ENCODE results near the gene ARVCF. TPM values are rescaled to one million over a fixed set of nuclear protein-coding genes. Genes with fewer than 3 reads are reported as not detected.

Gene ARVCF
- total and polyA plus RNA-seq, 9 of the 15 experiments (the other 6 are each of a cell fraction or from before 2014, with no cell fraction given) = 0.03 to 97.4 (median 15.6) TPM

GRCh38 chr22:19988965-19989724 lies 27.5 kb downstream of the ARVCF start (continued):
- no peak for TF ChIP-seq BMI1 (IDR thresholded peaks at IDR 0.05; ENCODE audit: low read length)
- TF ChIP-seq, protein P1, sequence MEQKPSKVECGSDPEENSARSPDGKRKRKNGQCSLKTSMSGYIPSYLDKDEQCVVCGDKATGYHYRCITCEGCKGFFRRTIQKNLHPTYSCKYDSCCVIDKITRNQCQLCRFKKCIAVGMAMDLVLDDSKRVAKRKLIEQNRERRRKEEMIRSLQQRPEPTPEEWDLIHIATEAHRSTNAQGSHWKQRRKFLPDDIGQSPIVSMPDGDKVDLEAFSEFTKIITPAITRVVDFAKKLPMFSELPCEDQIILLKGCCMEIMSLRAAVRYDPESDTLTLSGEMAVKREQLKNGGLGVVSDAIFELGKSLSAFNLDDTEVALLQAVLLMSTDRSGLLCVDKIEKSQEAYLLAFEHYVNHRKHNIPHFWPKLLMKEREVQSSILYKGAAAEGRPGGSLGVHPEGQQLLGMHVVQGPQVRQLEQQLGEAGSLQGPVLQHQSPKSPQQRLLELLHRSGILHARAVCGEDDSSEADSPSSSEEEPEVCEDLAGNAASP (IDR thresholded peaks at IDR 0.05) = no peak
- TF ChIP-seq ZNF76 (CRISPR knock-in tag; IDR thresholded peaks at IDR 0.05; ENCODE audit: borderline replicate concordance) = no peak
- TF ChIP-seq, protein P2, sequence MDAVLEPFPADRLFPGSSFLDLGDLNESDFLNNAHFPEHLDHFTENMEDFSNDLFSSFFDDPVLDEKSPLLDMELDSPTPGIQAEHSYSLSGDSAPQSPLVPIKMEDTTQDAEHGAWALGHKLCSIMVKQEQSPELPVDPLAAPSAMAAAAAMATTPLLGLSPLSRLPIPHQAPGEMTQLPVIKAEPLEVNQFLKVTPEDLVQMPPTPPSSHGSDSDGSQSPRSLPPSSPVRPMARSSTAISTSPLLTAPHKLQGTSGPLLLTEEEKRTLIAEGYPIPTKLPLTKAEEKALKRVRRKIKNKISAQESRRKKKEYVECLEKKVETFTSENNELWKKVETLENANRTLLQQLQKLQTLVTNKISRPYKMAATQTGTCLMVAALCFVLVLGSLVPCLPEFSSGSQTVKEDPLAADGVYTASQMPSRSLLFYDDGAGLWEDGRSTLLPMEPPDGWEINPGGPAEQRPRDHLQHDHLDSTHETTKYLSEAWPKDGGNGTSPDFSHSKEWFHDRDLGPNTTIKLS (IDR thresholded peaks at IDR 0.05; ENCODE audit: borderline replicate concordance, low read depth) = no peak
- 0 out of 4 replicates have a peak, but pooled peaks have one; percentile 28 to 72 for TF ChIP-seq SRF (CRISPR knock-in tag; IDR thresholded peaks at IDR 0.05)
- TF ChIP-seq STAT5A (IDR thresholded peaks at IDR 0.05; ENCODE audit: borderline replicate concordance, low read length) = no peak
- TF ChIP-seq RBM34 (IDR thresholded peaks at IDR 0.05; ENCODE audit: borderline replicate concordance, insufficient read depth, low read length) = no peak
- no peak for TF ChIP-seq ZC3H4 (CRISPR knock-in tag; IDR thresholded peaks at IDR 0.05; ENCODE audit: borderline replicate concordance)
- TF ChIP-seq ATF1 (CRISPR knock-in tag; IDR thresholded peaks at IDR 0.05) = no peak
- peak; percentile 53; the same call in 1 of the 2 replicates for TF ChIP-seq ATF1 (tag; IDR thresholded peaks at IDR 0.05)
- TF ChIP-seq ZNF436 (CRISPR knock-in tag; IDR thresholded peaks at IDR 0.05) = no peak
- TF ChIP-seq, protein P3, sequence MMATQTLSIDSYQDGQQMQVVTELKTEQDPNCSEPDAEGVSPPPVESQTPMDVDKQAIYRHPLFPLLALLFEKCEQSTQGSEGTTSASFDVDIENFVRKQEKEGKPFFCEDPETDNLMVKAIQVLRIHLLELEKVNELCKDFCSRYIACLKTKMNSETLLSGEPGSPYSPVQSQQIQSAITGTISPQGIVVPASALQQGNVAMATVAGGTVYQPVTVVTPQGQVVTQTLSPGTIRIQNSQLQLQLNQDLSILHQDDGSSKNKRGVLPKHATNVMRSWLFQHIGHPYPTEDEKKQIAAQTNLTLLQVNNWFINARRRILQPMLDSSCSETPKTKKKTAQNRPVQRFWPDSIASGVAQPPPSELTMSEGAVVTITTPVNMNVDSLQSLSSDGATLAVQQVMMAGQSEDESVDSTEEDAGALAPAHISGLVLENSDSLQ (IDR thresholded peaks at IDR 0.05) = no peak; the same call in 1 of the 2 replicates
- no peak for TF ChIP-seq ELK3 (CRISPR knock-in tag; IDR thresholded peaks at IDR 0.05)
- TF ChIP-seq, protein P4, sequence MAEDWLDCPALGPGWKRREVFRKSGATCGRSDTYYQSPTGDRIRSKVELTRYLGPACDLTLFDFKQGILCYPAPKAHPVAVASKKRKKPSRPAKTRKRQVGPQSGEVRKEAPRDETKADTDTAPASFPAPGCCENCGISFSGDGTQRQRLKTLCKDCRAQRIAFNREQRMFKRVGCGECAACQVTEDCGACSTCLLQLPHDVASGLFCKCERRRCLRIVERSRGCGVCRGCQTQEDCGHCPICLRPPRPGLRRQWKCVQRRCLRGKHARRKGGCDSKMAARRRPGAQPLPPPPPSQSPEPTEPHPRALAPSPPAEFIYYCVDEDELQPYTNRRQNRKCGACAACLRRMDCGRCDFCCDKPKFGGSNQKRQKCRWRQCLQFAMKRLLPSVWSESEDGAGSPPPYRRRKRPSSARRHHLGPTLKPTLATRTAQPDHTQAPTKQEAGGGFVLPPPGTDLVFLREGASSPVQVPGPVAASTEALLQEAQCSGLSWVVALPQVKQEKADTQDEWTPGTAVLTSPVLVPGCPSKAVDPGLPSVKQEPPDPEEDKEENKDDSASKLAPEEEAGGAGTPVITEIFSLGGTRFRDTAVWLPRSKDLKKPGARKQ (CRISPR knock-in tag; IDR thresholded peaks at IDR 0.05) = no peak
- no peak for TF ChIP-seq ZNF143 (CRISPR knock-in tag; IDR thresholded peaks at IDR 0.05)
- no peak for TF ChIP-seq ZNF780A (CRISPR knock-in tag; IDR thresholded peaks at IDR 0.05)
- no peak; the same call in 1 of the 2 replicates for TF ChIP-seq PTRF (tag; IDR thresholded peaks at IDR 0.05)
- no peak for TF ChIP-seq NCOR1 (IDR thresholded peaks at IDR 0.05)
- TF ChIP-seq MEF2D (tag; conservative IDR thresholded peaks at IDR 0.05; ENCODE audit: low read depth) = peak; percentile 60; the same call in 1 of the 2 replicates
- no peak for TF ChIP-seq POLR2AphosphoS2 (IDR thresholded peaks at IDR 0.05; ENCODE audit: low read length)
- peak; percentile 14 for TF ChIP-seq TBP (optimal IDR thresholded peaks at IDR 0.05; ENCODE audit: low read depth, low read length)
- peak; percentile 82; the same call in 1 of the 2 replicates for TF ChIP-seq ZNF165 (CRISPR knock-in tag; IDR thresholded peaks at IDR 0.05; ENCODE audit: borderline replicate concordance)
- TF ChIP-seq BDP1 (IDR thresholded peaks at IDR 0.05; ENCODE audit: insufficient read depth, insufficient read length) = no peak

Measured in K562 (cell line).